CD14-positive monocyte (primary cell): ENCODE results near the gene PSMG1. TPM values are rescaled to one million over a fixed set of nuclear protein-coding genes. Genes with fewer than 3 reads are reported as not detected.

Experiments used
- DNase-seq, 3 donors: peaks; one replicate each; pipeline ENCODE4 v3.0.0-alpha.2; 2011 to 2022
- H2AFZ ChIP-seq: 2 replicates; pipeline ENCODE4 v1.6.0; 2012; ENCODE audit warnings: mild to moderate bottlenecking, low read depth, low read length, inconsistent platforms; ENCODE audit not compliant: insufficient read depth, poor library complexity, severe bottlenecking
- H3K27ac ChIP-seq, 2 donors: 1 replicate in 1 of 2; 2 replicates in 1 of 2; pipeline ENCODE4 v1.5.1; 2012 to 2013; ENCODE audit warnings: low read length in 2 of 2, control low read depth in 1 of 2, inconsistent platforms in 1 of 2, low read depth in 1 of 2, mild to moderate bottlenecking in 1 of 2
- H3K27me3 ChIP-seq, 2 donors: one replicate each; pipeline versions ENCODE4 v1.6.0 to v1.6.1; 2011 to 2013; ENCODE audit warnings: low read length in 2 of 2; ENCODE audit not compliant: control insufficient read depth in 2 of 2, insufficient read depth in 2 of 2
- H3K36me3 ChIP-seq, 2 donors: replicated peaks in 1 of 2; 1 replicate in 1 of 2; 2 replicates in 1 of 2; pipeline versions ENCODE4 v1.5.1 to v1.6.1; 2012 to 2013; ENCODE audit warnings: low read length in 2 of 2, control low read depth in 1 of 2, inconsistent platforms in 1 of 2, mild to moderate bottlenecking in 1 of 2; ENCODE audit not compliant: insufficient read depth in 2 of 2, control insufficient read depth in 1 of 2
- H3K4me1 ChIP-seq, 2 donors: 1 replicate in 1 of 2; 2 replicates in 1 of 2; pipeline versions ENCODE4 v1.5.1 to v1.6.1; 2012 to 2013; ENCODE audit warnings: low read length in 2 of 2, control low read depth in 1 of 2, inconsistent platforms in 1 of 2, mild to moderate bottlenecking in 1 of 2, moderate library complexity in 1 of 2; ENCODE audit not compliant: insufficient read depth in 2 of 2, control insufficient read depth in 1 of 2
- H3K4me2 ChIP-seq: replicated peaks from 2 replicates; pipeline ENCODE3; 2012; ENCODE audit warnings: low read length, moderate library complexity, mild to moderate bottlenecking; ENCODE audit not compliant: poor library complexity, severe bottlenecking; ENCODE audit errors: extremely low read depth
- H3K4me3 ChIP-seq, 3 experiments: fragments of 200-600 bp in 1 of 3; sonication (generic) in 1 of 3; replicated peaks in 1 of 3; 1 replicate in 2 of 3; 2 replicates in 1 of 3; pipeline ENCODE4 v1.5.1; 2011 to 2013; ENCODE audit warnings: low read length in 3 of 3, mild to moderate bottlenecking in 3 of 3, control low read depth in 2 of 3, low read depth in 2 of 3, inconsistent platforms in 1 of 3, moderate library complexity in 1 of 3
- H3K79me2 ChIP-seq: 2 replicates; pipeline ENCODE4 v1.6.0; 2012; ENCODE audit warnings: mild to moderate bottlenecking, control low read depth, inconsistent platforms, low read length, moderate library complexity; ENCODE audit not compliant: insufficient read depth
- H3K9ac ChIP-seq: 2 replicates; pipeline ENCODE4 v1.6.0; 2017; ENCODE audit warnings: low read length, mild to moderate bottlenecking; ENCODE audit not compliant: insufficient read depth, poor library complexity, severe bottlenecking
- H3K9me3 ChIP-seq, 2 donors: replicated peaks in 1 of 2; 1 replicate in 1 of 2; 2 replicates in 1 of 2; pipeline versions ENCODE4 v1.5.1 to v1.6.1; 2012 to 2013; ENCODE audit warnings: low read length in 2 of 2, control low read depth in 1 of 2; ENCODE audit not compliant: control insufficient read depth in 1 of 2, insufficient read depth in 1 of 2
- H4K20me1 ChIP-seq: 2 replicates; pipeline ENCODE4 v1.6.0; 2012; ENCODE audit warnings: mild to moderate bottlenecking, low read length, control low read depth, moderate library complexity; ENCODE audit not compliant: insufficient read depth
- H3K27ac Mint-ChIP-seq, 7 donors: one replicate each; pipeline ENCODE4 v1.8.0; 2020; ENCODE audit warnings: mild to moderate bottlenecking in 7 of 7, mixed read lengths in 7 of 7, moderate library complexity in 6 of 7, inconsistent platforms in 2 of 7
- H3K27me3 Mint-ChIP-seq, 3 donors: one replicate each; pipeline ENCODE4 v1.8.0; 2021 to 2022; ENCODE audit warnings: low read depth in 3 of 3, mild to moderate bottlenecking in 3 of 3, mixed read lengths in 3 of 3, moderate library complexity in 3 of 3, inconsistent platforms in 1 of 3
- H3K36me3 Mint-ChIP-seq, 2 donors: one replicate each; pipeline ENCODE4 v1.8.0; 2020; ENCODE audit warnings: mixed read lengths in 2 of 2, inconsistent platforms in 1 of 2, mild to moderate bottlenecking in 1 of 2
- H3K4me1 Mint-ChIP-seq: one replicate; pipeline ENCODE4 v1.8.0; 2020; ENCODE audit warnings: mild to moderate bottlenecking, mixed read lengths
- H3K4me3 Mint-ChIP-seq, 2 donors: one replicate each; pipeline ENCODE4 v1.8.0; 2020; ENCODE audit warnings: mild to moderate bottlenecking in 2 of 2, mixed read lengths in 2 of 2, moderate library complexity in 1 of 2
- H3K9me3 Mint-ChIP-seq, 7 donors: one replicate each; pipeline ENCODE4 v1.8.0; 2020 to 2022; ENCODE audit warnings: mixed read lengths in 7 of 7, mild to moderate bottlenecking in 6 of 7, moderate library complexity in 6 of 7, inconsistent platforms in 2 of 7
- WGBS: methylation state at CpG from one replicate; pipeline ENCODE4 v1.1.5; 2013; ENCODE audit warnings: missing lambda C conversion rate; ENCODE audit not compliant: insufficient coverage; 5-methylcytosine and 5-hydroxymethylcytosine counted together
- intact Hi-C, 2 donors: fragments of 100-400 bp; cut with micrococcal nuclease; formaldehyde crosslinking; loops; one replicate each; pipeline versions ENCODE4 v1.15.0 to v1.15.1; 2023
- polyA plus RNA-seq, 3 donors: library from polyadenylated mRNA; depleted of rRNA in 1 of 3; unstranded in 2 of 3; stranded (reverse) in 1 of 3; fragments of 300-500 nt in 2 of 3; fragments of >200 nt in 1 of 3; fragmentation: Illumina TruSeq in 2 of 3; gene quantifications; 1 replicate in 2 of 3; 2 replicates in 1 of 3; pipeline ENCODE4 v1.2.3, GENCODE V29; 2012 to 2021
- TF ChIP-seq, protein P1 (sequence below): fragments of 200-600 bp; IDR thresholded peaks from one replicate; pipeline ENCODE4 v1.8.0; 2022; ENCODE audit warnings: antibody characterized with exemption, mild to moderate bottlenecking

The PSMG1 gene
- polyA plus RNA-seq, 3 donors, result 8.5 to 29.2 (median 26.2) TPM

DNA sequence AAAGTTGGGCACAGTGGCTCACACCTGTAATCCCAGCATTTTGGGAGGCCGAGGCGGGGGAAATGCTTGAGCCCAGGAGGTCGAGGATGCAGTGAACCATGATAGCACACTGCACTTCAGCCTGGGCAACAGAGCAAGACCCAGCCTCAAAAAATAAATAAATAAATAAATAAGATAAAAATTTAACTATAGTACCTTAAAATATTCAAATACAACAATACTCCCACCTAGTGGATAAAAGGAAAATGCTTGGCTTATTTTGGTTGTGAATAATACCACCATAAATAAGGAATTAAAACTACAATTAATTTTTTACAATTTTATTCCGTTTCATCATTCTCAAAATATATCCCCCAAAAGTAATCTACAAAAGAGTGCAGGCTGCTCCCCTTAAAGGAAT is 8.1 kb downstream of the PSMG1 start:
- Histone ChIP-seq H3K9ac (no peak overlapping the region), H3K27ac (no peak overlapping the region), H4K20me1 (no peaks in the 10 kb centered on the region), H3K9me3 (no peaks in the 10 kb centered on the region), H2AFZ (no peak overlapping the region), H3K4me3 (no peak overlapping the region), H3K79me2 (no peaks in the 10 kb centered on the region), H3K4me2 (no peak overlapping the region), H3K27me3 (no peaks in the 10 kb centered on the region), H3K36me3 (peaks cover 18 to 56% of the 10 kb centered on the region in 2 donors), H3K4me1 (no peaks in the 10 kb centered on the region)
- TF ChIP-seq, protein P1, sequence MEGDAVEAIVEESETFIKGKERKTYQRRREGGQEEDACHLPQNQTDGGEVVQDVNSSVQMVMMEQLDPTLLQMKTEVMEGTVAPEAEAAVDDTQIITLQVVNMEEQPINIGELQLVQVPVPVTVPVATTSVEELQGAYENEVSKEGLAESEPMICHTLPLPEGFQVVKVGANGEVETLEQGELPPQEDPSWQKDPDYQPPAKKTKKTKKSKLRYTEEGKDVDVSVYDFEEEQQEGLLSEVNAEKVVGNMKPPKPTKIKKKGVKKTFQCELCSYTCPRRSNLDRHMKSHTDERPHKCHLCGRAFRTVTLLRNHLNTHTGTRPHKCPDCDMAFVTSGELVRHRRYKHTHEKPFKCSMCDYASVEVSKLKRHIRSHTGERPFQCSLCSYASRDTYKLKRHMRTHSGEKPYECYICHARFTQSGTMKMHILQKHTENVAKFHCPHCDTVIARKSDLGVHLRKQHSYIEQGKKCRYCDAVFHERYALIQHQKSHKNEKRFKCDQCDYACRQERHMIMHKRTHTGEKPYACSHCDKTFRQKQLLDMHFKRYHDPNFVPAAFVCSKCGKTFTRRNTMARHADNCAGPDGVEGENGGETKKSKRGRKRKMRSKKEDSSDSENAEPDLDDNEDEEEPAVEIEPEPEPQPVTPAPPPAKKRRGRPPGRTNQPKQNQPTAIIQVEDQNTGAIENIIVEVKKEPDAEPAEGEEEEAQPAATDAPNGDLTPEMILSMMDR, result peak; percentile 64
- intact Hi-C loops, result no loop called here
- WGBS, result no CpG with 5 or more reads among the region's 4 CpGs
- peaks cover 4% of the 10 kb centered on the region for H3K4me1 Mint-ChIP-seq
- H3K27me3 Mint-ChIP-seq, result peaks cover 0 to 1% (median 0%) of the 10 kb centered on the region in 3 donors
- no peak overlapping the region for H3K4me3 Mint-ChIP-seq
- no peaks in the 10 kb centered on the region for H3K9me3 Mint-ChIP-seq
- peak in 1 of 3 donors; percentile 26 for DNase-seq
- no peak overlapping the region for H3K27ac Mint-ChIP-seq
- H3K36me3 Mint-ChIP-seq, result peaks cover 60 to 72% of the 10 kb centered on the region in 2 donors

DNA sequence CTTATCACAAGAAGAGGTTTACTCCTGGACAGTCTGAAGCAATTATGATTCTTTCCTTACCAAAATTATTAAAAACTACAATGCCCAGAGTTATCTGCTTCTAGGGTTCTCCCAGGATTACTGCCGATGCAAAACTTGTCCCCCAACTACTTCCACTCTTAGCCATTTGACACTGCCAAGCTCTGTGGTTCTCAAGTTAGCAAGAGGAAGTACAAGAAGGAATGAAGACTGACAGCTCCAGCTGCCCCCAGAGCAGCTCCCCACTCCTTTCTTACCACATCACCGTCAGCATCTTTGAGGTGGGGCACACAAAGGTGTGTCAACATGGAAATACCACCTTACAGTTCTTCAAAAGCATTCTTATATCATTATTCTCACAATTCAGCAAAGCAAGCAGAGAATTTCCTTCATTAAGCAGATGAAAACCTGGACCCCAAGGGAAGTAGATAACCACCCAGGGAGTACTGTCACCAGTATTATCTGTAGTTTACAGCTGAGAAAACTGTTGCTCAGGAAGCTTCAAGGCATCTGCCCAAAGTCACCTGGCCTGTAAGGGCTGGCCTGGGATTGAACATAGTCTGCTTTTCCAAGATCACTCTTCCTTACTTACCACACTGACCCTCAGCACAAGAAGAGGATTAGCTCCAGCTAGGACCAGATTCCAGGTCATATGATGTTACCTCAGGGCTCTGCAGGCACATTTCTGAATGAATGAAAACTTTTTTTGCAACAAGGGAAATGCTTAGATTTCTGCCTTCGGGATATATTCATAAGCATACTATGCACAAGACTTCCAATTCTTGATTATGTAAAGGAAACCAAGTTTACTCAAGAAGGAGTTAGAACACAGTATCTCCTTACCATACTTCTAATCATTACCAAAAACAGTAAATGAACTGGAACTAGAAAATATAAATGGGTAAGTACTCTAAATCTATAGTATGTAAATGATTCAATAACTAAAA is 9.3 kb downstream of the PSMG1 start:
- Mint-ChIP-seq H3K27ac (peak overlapping the region in 1 of 7 donors; percentile 37), H3K4me3 (no peak overlapping the region), H3K27me3 (peaks cover 0 to 1% (median 0%) of the 10 kb centered on the region in 3 donors), H3K4me1 (peaks cover 4% of the 10 kb centered on the region), H3K36me3 (peaks cover 54 to 68% of the 10 kb centered on the region in 2 donors), H3K9me3 (no peaks in the 10 kb centered on the region)
- H4K20me1 ChIP-seq, result no peaks in the 10 kb centered on the region
- peaks cover 13 to 58% of the 10 kb centered on the region in 2 donors for H3K36me3 ChIP-seq
- no peak overlapping the region for H3K9ac ChIP-seq
- 0% methylated on average over 1 of the region's 3 CpGs for WGBS
- no peak overlapping the region for H3K4me3 ChIP-seq
- no peaks in the 10 kb centered on the region for H3K9me3 ChIP-seq
- no peak overlapping the region for H2AFZ ChIP-seq
- H3K4me1 ChIP-seq, result no peaks in the 10 kb centered on the region
- intact Hi-C loops, result no loop called here
- H3K79me2 ChIP-seq, result no peaks in the 10 kb centered on the region
- no peak overlapping the region for H3K4me2 ChIP-seq
- TF ChIP-seq, protein P1, result no peak
- no peak for DNase-seq
- no peaks in the 10 kb centered on the region for H3K27me3 ChIP-seq
- H3K27ac ChIP-seq, result no peak overlapping the region
